ENCODE data around the gene ZNF385B.

- TF ChIP-seq CTCF (IDR thresholded peaks at IDR 0.05; ENCODE audit: low read length) (no peak), EZH2 (IDR thresholded peaks at IDR 0.05; ENCODE audit: borderline replicate concordance, low read length) (no peak)
These were observed 218.9 kb downstream of the ZNF385B start for GRCh38 chr2:179642462-179642861.

Measured in OCI-LY1 (cell line).